HepG2 (cell line): ENCODE measurements around the gene GRIK5. TPM values are rescaled to one million over a fixed set of nuclear protein-coding genes. Genes with fewer than 3 reads are reported as not detected.
A peak's percentile ranks its signal among the peaks of the same experiment; 100 is the strongest.

Experiments used
- BRCA1 ChIP-seq: sonication (generic); formaldehyde crosslinking; IDR thresholded peaks from 2 replicates; pipeline ENCODE4 v1.4.0; 2020; ENCODE audit warnings: missing genetic modification reagents
- CAMTA2 ChIP-seq: sonication (generic); formaldehyde crosslinking; IDR thresholded peaks from 2 replicates; pipeline ENCODE4 v1.4.0; 2020; ENCODE audit warnings: mild to moderate bottlenecking, missing genetic modification reagents, borderline replicate concordance
- CSRNP1 ChIP-seq: sonication (generic); formaldehyde crosslinking; IDR thresholded peaks from 2 replicates; pipeline ENCODE4 v1.8.1; 2023; ENCODE audit warnings: mild to moderate bottlenecking, missing genetic modification reagents
- FOXC1 ChIP-seq: sonication (generic); formaldehyde crosslinking; IDR thresholded peaks from 2 replicates; pipeline ENCODE4 v1.8.0; 2022; ENCODE audit warnings: mild to moderate bottlenecking, missing genetic modification reagents, borderline replicate concordance
- FOXJ3 ChIP-seq: sonication (generic); formaldehyde crosslinking; IDR thresholded peaks from 2 replicates; pipeline ENCODE4 v1.4.0; 2020; ENCODE audit warnings: missing genetic modification reagents, mild to moderate bottlenecking, borderline replicate concordance
- HDAC1 ChIP-seq: sonication (generic); formaldehyde crosslinking; IDR thresholded peaks from 2 replicates; pipeline ENCODE4 v1.5.1; 2020; ENCODE audit warnings: mild to moderate bottlenecking, missing genetic modification reagents
- HOXA5 ChIP-seq: sonication (generic); formaldehyde crosslinking; IDR thresholded peaks from 2 replicates; pipeline ENCODE4 v1.4.0; 2020; ENCODE audit warnings: missing genetic modification reagents
- KDM2A ChIP-seq: sonication (generic); formaldehyde crosslinking; IDR thresholded peaks from 2 replicates; pipeline ENCODE4 v1.4.0; 2020; ENCODE audit warnings: low read depth, missing genetic modification reagents, borderline replicate concordance
- KLF13 ChIP-seq: sonication (generic); formaldehyde crosslinking; IDR thresholded peaks from 2 replicates; pipeline ENCODE4 v1.4.0; 2020; ENCODE audit warnings: mild to moderate bottlenecking, missing genetic modification reagents
- NFYC ChIP-seq: IDR thresholded peaks from 2 replicates; pipeline ENCODE4 v1.6.1; 2016; ENCODE audit warnings: missing genetic modification reagents, missing compliant biosample characterization
- REST ChIP-seq, 2 experiments: IDR thresholded peaks; 2 replicates each; pipeline ENCODE4 v1.6.1; 2011 to 2012; ENCODE audit warnings: low read length in 2 of 2, borderline replicate concordance in 1 of 2, low read depth in 1 of 2, mild to moderate bottlenecking in 1 of 2, moderate library complexity in 1 of 2
- STAG1 ChIP-seq: sonication (generic); formaldehyde crosslinking; IDR thresholded peaks from 2 replicates; pipeline ENCODE4 v1.4.0; 2020; ENCODE audit warnings: missing genetic modification reagents
- THAP8 ChIP-seq: sonication (generic); formaldehyde crosslinking; IDR thresholded peaks from 2 replicates; pipeline ENCODE4 v1.5.1; 2020; ENCODE audit warnings: missing genetic modification reagents, mild to moderate bottlenecking, borderline replicate concordance
- ZBTB37 ChIP-seq: sonication (generic); formaldehyde crosslinking; IDR thresholded peaks from 2 replicates; pipeline ENCODE4 v1.4.0; 2020; ENCODE audit warnings: mild to moderate bottlenecking, missing genetic modification reagents
- ZBTB38 ChIP-seq: sonication (generic); formaldehyde crosslinking; IDR thresholded peaks from 2 replicates; pipeline ENCODE4 v1.5.1; 2020; ENCODE audit warnings: mild to moderate bottlenecking, missing genetic modification reagents
- ZFX ChIP-seq: sonication (generic); formaldehyde crosslinking; IDR thresholded peaks from 2 replicates; pipeline ENCODE4 v1.4.0; 2020; ENCODE audit warnings: mild to moderate bottlenecking, low read depth, missing genetic modification reagents, moderate library complexity
- ZKSCAN5 ChIP-seq: sonication (generic); formaldehyde crosslinking; IDR thresholded peaks from 2 replicates; pipeline ENCODE4 v1.5.1; 2020; ENCODE audit warnings: mild to moderate bottlenecking, missing genetic modification reagents
- ZNF326 ChIP-seq: sonication (generic); formaldehyde crosslinking; IDR thresholded peaks from 2 replicates; pipeline ENCODE4 v1.4.0; 2020; ENCODE audit warnings: missing genetic modification reagents, borderline replicate concordance
- ZNF605 ChIP-seq: sonication (generic); formaldehyde crosslinking; IDR thresholded peaks from 2 replicates; pipeline ENCODE4 v1.8.0; 2022; ENCODE audit warnings: mild to moderate bottlenecking, missing genetic modification reagents
- ZNF740 ChIP-seq: sonication (generic); formaldehyde crosslinking; IDR thresholded peaks from 2 replicates; pipeline ENCODE4 v1.4.0; 2020; ENCODE audit warnings: missing genetic modification reagents
- ZNF772 ChIP-seq: sonication (generic); formaldehyde crosslinking; IDR thresholded peaks from 2 replicates; pipeline ENCODE4 v1.5.0; 2020; ENCODE audit warnings: mild to moderate bottlenecking, missing genetic modification reagents
- ZNF816 ChIP-seq: sonication (generic); formaldehyde crosslinking; IDR thresholded peaks from 2 replicates; pipeline ENCODE4 v1.8.0; 2022; ENCODE audit warnings: missing genetic modification reagents, mild to moderate bottlenecking, borderline replicate concordance
- polyA plus RNA-seq, 8 experiments: library from polyadenylated mRNA; depleted of rRNA in 3 of 8; stranded (reverse) in 7 of 8; unstranded in 1 of 8; fragments of >200 nt; fragmentation: Illumina TruSeq in 4 of 8; extraction: Trizol in 4 of 8; gene quantifications; 2 replicates each; pipeline versions ENCODE4 v1.2.1 to v1.2.3, GENCODE V29; 2011 to 2016; ENCODE audit warnings: low read depth in 4 of 8, missing spikeins in 1 of 8, mixed read lengths in 1 of 8; ENCODE audit not compliant: insufficient read depth in 1 of 8
- total RNA-seq, 5 experiments: library from RNA; depleted of rRNA; stranded (reverse); fragments of >200 nt; fragmentation: Illumina TruSeq; extraction: Trizol; gene quantifications; 2 replicates each; pipeline ENCODE4 v1.2.3, GENCODE V29; 2016; ENCODE audit warnings: low read depth in 1 of 5

Gene GRIK5
- total and polyA plus RNA-seq, 2 of the 13 experiments (the other 11 are each of a cell fraction or from before 2014, with no cell fraction given): not detected

GRCh38 chr19:41998246-41999020, 71.6 kb downstream of the GRIK5 start (continued):
- no peak for TF ChIP-seq ZBTB37
- TF ChIP-seq ZNF740 (CRISPR knock-in tag): no peak
- TF ChIP-seq ZBTB38: no peak
- TF ChIP-seq ZFX (CRISPR knock-in tag): 0 out of 2 replicates have a peak, but pooled peaks have one; percentile 11
- TF ChIP-seq KLF13: no peak
- 0 out of 2 replicates have a peak, but pooled peaks have one; percentile 37 for TF ChIP-seq KDM2A
- TF ChIP-seq ZKSCAN5 (CRISPR knock-in tag): no peak
- TF ChIP-seq ZNF326 (CRISPR knock-in tag): no peak
- no peak for TF ChIP-seq FOXC1
- TF ChIP-seq CAMTA2 (CRISPR knock-in tag): no peak
- TF ChIP-seq BRCA1: no peak
- no peak for TF ChIP-seq NFYC (CRISPR knock-in tag)
- peak; percentile 19 to 68; a peak in 3 of 4 replicates for TF ChIP-seq REST (IDR thresholded peaks at IDR 0.05; ENCODE audit: borderline replicate concordance in 1 of 2, low read depth in 1 of 2, low read length in 2 of 2)
- peak; percentile 36 for TF ChIP-seq STAG1 (CRISPR knock-in tag)
- no peak for TF ChIP-seq FOXJ3
- TF ChIP-seq ZNF816 (CRISPR knock-in tag): no peak
- no peak for TF ChIP-seq THAP8 (CRISPR knock-in tag)
- TF ChIP-seq ZNF605 (CRISPR knock-in tag): no peak
- no peak for TF ChIP-seq HDAC1 (CRISPR knock-in tag)
- TF ChIP-seq ZNF772 (CRISPR knock-in tag): no peak
- TF ChIP-seq HOXA5 (CRISPR knock-in tag): no peak
- no peak for TF ChIP-seq CSRNP1 (CRISPR knock-in tag)
